Transverse colon (tissue), 4 donors: ENCODE data around the gene COMP.

ENCODE experiments used
- POLR2AphosphoS5 ChIP-seq, 3 donors: sonication (generic); formaldehyde crosslinking; IDR thresholded peaks; one replicate each; pipeline ENCODE4 v1.6.1; 2016; ENCODE audit warnings: antibody characterized with exemption in 3 of 3
- TF ChIP-seq, protein P1 (sequence below), 5 experiments: fragments of 200-600 bp in 3 of 5; fragments of 450-650 bp in 2 of 5; sonication (generic) in 3 of 5; IDR thresholded peaks; 1 replicate in 2 of 5; 2 replicates in 3 of 5; pipeline ENCODE4 v1.5.1; 2016 to 2017; ENCODE audit warnings: antibody characterized with exemption in 5 of 5, inconsistent platforms in 3 of 5, mild to moderate bottlenecking in 2 of 5, moderate library complexity in 1 of 5

DNA sequence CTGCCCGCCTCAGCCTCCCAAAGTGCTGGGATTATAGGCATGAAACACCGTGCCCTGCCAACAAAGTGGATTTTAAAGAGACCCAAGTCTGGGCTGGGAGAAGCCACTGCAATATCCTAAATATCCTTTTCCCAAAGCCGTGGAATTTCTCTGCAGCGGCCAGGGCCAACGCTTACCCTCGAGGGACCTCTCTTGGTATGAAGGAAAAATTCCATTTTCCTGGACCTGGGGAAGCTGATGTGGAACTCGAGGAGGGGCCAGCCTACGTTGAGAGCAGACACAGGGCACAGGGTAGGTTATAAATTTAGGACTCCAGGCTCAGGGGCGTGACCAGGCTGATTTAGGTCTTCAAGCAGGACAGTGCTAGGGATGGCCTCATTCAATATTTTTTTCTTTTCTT lies 23.0 kb upstream of the COMP start:
- TF ChIP-seq, protein P1, sequence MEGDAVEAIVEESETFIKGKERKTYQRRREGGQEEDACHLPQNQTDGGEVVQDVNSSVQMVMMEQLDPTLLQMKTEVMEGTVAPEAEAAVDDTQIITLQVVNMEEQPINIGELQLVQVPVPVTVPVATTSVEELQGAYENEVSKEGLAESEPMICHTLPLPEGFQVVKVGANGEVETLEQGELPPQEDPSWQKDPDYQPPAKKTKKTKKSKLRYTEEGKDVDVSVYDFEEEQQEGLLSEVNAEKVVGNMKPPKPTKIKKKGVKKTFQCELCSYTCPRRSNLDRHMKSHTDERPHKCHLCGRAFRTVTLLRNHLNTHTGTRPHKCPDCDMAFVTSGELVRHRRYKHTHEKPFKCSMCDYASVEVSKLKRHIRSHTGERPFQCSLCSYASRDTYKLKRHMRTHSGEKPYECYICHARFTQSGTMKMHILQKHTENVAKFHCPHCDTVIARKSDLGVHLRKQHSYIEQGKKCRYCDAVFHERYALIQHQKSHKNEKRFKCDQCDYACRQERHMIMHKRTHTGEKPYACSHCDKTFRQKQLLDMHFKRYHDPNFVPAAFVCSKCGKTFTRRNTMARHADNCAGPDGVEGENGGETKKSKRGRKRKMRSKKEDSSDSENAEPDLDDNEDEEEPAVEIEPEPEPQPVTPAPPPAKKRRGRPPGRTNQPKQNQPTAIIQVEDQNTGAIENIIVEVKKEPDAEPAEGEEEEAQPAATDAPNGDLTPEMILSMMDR (IDR thresholded peaks at IDR 0.05), result no peak
- TF ChIP-seq POLR2AphosphoS5 (IDR thresholded peaks at IDR 0.05), result no peak
